ENCODE data around the gene PLCL2.
"Not testable (repeated sequence)": the region's sequence is repeated elsewhere in the genome, so short reads cannot be mapped to it uniquely, and the experiment has no call there.

Gene PLCL2

DNA sequence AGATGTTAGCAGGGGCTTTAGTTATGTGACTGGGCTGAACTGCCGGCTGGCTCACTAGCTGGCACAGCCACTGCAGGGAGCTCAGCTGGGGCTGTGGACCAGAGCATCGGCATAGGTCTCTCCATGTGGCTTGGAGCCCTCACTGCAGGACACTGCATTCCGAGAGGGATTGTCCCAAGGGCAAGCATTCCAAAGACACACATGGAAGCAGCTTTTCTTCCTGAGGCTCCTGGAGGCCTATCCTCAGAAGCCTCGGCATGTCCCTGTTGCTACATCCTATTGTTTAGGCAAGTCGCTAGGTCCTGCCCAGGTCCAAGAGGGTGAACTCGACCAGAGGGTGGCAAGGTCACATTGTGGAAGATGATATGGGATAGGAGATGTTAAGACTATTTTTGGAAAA is 209.8 kb downstream of the PLCL2 start:
- no peak for TF ChIP-seq EZH2phosphoT487 (IDR thresholded peaks at IDR 0.05; ENCODE audit: low read depth)
- TF ChIP-seq, protein P1, sequence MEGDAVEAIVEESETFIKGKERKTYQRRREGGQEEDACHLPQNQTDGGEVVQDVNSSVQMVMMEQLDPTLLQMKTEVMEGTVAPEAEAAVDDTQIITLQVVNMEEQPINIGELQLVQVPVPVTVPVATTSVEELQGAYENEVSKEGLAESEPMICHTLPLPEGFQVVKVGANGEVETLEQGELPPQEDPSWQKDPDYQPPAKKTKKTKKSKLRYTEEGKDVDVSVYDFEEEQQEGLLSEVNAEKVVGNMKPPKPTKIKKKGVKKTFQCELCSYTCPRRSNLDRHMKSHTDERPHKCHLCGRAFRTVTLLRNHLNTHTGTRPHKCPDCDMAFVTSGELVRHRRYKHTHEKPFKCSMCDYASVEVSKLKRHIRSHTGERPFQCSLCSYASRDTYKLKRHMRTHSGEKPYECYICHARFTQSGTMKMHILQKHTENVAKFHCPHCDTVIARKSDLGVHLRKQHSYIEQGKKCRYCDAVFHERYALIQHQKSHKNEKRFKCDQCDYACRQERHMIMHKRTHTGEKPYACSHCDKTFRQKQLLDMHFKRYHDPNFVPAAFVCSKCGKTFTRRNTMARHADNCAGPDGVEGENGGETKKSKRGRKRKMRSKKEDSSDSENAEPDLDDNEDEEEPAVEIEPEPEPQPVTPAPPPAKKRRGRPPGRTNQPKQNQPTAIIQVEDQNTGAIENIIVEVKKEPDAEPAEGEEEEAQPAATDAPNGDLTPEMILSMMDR (IDR thresholded peaks at IDR 0.05; ENCODE audit: low read depth, low read length): no peak
- Histone ChIP-seq H3K4me3 (ENCODE audit: low read length) (no peak overlapping the region), H3K27me3 (ENCODE audit: low read depth, low read length) (no peaks in the 10 kb centered on the region), H3K4me1 (ENCODE audit: low read length) (no peaks in the 10 kb centered on the region), H4K20me1 (ENCODE audit: insufficient read depth, low read length) (no peaks in the 10 kb centered on the region), H3K27ac (ENCODE audit: low read length) (no peak overlapping the region), H3K9me3 (ENCODE audit: insufficient read depth, low read length) (no peaks in the 10 kb centered on the region), H2AFZ (ENCODE audit: low read depth, low read length) (no peak overlapping the region), H3K36me3 (replicated peaks; ENCODE audit: low read depth, low read length) (no peaks in the 10 kb centered on the region), H3K9ac (ENCODE audit: low read length) (no peak overlapping the region), H3K4me2 (ENCODE audit: low read length) (no peak overlapping the region), H3K79me2 (ENCODE audit: low read length) (no peaks in the 10 kb centered on the region)

DNA sequence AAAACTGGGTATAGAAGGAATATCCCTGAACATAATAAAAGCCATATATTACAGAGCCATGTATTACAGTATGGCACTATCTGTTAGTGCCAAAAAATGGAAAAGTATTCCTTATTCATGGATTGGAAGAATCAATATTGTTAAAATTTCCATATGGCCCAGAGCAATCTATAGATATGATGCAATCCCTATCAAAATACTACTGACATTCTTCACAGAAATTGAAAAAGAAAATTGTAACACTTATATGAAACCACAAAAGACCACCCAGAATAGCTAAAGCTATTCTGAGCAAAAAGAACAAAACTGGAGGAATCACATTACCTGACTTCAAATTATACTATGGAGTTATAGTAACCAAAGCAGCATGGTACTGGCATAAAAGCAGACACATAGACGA is 218.8 kb downstream of the PLCL2 start:
- H2AFZ ChIP-seq (ENCODE audit: low read depth, low read length): no peak overlapping the region
- no peak overlapping the region for H3K9ac ChIP-seq (ENCODE audit: low read length)
- no peaks in the 10 kb centered on the region for H3K9me3 ChIP-seq (ENCODE audit: insufficient read depth, low read length)
- H3K4me2 ChIP-seq (ENCODE audit: low read length): no peak overlapping the region
- H3K27me3 ChIP-seq (ENCODE audit: low read depth, low read length): no peaks in the 10 kb centered on the region
- H3K79me2 ChIP-seq (ENCODE audit: low read length): no peaks in the 10 kb centered on the region
- H3K4me3 ChIP-seq (ENCODE audit: low read length): no peak overlapping the region
- TF ChIP-seq, protein P1 (IDR thresholded peaks at IDR 0.05; ENCODE audit: low read depth, low read length): no peak
- TF ChIP-seq EZH2phosphoT487 (IDR thresholded peaks at IDR 0.05; ENCODE audit: low read depth): no peak
- H3K4me1 ChIP-seq (ENCODE audit: low read length): no peaks in the 10 kb centered on the region
- no peaks in the 10 kb centered on the region for H4K20me1 ChIP-seq (ENCODE audit: insufficient read depth, low read length)
- no peak overlapping the region for H3K27ac ChIP-seq (ENCODE audit: low read length)
- no peaks in the 10 kb centered on the region for H3K36me3 ChIP-seq (replicated peaks; ENCODE audit: low read depth, low read length)

GRCh38 chr3:17106801-17107200 is 222.0 kb downstream of the PLCL2 start:
- not testable (repeated sequence) for H3K9me3 ChIP-seq (ENCODE audit: insufficient read depth, low read length); H3K9ac ChIP-seq (ENCODE audit: low read length); H3K4me2 ChIP-seq (ENCODE audit: low read length); H3K36me3 ChIP-seq (replicated peaks; ENCODE audit: low read depth, low read length); H3K4me1 ChIP-seq (ENCODE audit: low read length); H4K20me1 ChIP-seq (ENCODE audit: insufficient read depth, low read length); H3K79me2 ChIP-seq (ENCODE audit: low read length); H3K27me3 ChIP-seq (ENCODE audit: low read depth, low read length); H2AFZ ChIP-seq (ENCODE audit: low read depth, low read length); H3K4me3 ChIP-seq (ENCODE audit: low read length); H3K27ac ChIP-seq (ENCODE audit: low read length)

DNA sequence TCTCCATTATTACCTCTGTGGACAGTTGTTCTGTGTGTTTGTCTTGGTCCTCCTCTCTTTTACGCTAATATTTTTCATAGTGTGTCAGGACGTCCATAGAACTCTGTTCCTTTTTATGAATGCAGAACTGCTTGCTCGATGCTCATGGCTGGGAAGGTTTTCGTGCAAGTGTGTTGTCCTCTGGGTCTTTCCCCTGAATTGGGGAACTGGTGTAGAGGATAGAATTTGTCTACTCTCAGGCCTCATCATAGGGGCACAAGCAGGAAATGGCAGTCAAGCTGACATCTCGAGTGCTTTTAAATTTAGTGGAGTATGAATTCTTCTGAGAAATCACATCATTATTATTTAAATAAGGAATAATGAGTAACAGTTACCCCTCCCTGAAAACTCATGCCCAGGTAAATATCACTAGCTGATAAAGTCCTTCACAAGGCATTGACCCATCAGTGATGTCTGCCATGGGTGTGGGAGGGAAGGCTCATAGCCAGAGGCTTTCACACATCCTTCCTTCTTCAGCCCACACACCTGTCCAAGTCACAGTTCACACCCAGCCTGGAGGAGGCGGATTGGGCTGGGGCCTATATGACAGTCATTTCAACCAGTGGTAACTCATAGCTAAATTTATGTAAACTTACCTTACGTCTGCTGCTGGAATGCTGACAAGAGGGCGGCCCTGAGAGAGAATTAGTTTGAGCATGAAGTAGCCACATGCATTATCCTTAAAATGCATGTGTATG is 226.1 kb downstream of the PLCL2 start:
- Histone ChIP-seq H3K36me3 (replicated peaks; ENCODE audit: low read depth, low read length) (no peaks in the 10 kb centered on the region), H3K27me3 (ENCODE audit: low read depth, low read length) (0 out of 2 replicates have a peak, but pooled peaks cover 2% of the 10 kb centered on the region), H4K20me1 (ENCODE audit: insufficient read depth, low read length) (no peaks in the 10 kb centered on the region), H3K4me2 (ENCODE audit: low read length) (no peak overlapping the region), H3K9me3 (ENCODE audit: insufficient read depth, low read length) (no peaks in the 10 kb centered on the region), H3K79me2 (ENCODE audit: low read length) (no peaks in the 10 kb centered on the region), H3K9ac (ENCODE audit: low read length) (no peak overlapping the region), H3K4me1 (ENCODE audit: low read length) (no peaks in the 10 kb centered on the region), H3K27ac (ENCODE audit: low read length) (no peak overlapping the region), H2AFZ (ENCODE audit: low read depth, low read length) (no peak overlapping the region), H3K4me3 (ENCODE audit: low read length) (no peak overlapping the region)
- TF ChIP-seq, protein P1 (IDR thresholded peaks at IDR 0.05; ENCODE audit: low read depth, low read length): no peak
- TF ChIP-seq EZH2phosphoT487 (IDR thresholded peaks at IDR 0.05; ENCODE audit: low read depth): no peak
